ENCODE data around the gene BICDL1. TPM values are rescaled to one million over a fixed set of nuclear protein-coding genes. Genes with fewer than 3 reads are reported as not detected.

Gene BICDL1
- total RNA-seq, 1 experiment from 2014 or later: 18.2 TPM

DNA sequence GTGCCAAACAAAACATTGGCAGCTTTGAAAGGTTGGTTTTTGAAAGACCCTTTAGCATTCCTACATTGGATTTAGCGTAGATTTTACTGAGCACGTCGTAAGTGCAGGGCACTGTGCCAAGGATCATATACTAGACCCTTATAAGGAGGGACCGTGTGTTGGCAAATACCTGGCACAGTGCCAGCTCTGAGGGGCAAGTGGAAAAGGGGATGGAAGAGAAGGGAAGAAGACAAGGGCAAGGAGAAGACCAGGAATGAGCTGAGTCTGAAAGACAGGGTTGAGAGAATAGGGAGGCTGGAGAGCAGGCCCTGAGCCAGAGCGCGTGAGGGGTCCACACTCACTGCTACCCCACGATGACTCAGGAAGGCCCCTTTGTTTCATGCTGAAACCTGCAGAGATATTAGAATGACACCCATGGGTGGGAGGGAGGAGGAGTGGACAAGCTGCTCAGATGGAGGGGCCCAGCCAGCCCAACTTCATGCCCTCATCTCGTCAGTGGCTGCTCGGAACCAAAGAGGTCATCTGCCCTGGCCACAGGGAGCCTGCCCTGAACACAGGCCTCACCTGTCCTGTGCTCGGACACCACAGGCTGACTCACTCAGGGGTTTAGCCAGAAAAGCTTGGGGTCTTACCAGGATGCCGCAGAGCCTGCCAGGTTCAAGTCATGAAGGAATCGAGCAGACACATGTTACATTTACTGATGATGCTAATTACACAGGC is 102.5 kb downstream of the BICDL1 start:
- Histone ChIP-seq H3K9me2 (ENCODE audit: insufficient read depth) (no peaks in the 10 kb centered on the region), H4K20me1 (ENCODE audit: insufficient read depth) (no peaks in the 10 kb centered on the region), H3K4me1 (ENCODE audit: control insufficient read depth in 1 of 2, insufficient read depth in 2 of 2, low read length in 2 of 2) (peaks cover 10 to 14% of the 10 kb centered on the region in 2 experiments), H3K4me2 (ENCODE audit: low read length) (no peak overlapping the region), H3K27ac (ENCODE audit: low read depth, low read length) (no peak overlapping the region), H3K27me3 (ENCODE audit: insufficient read depth, low read length) (no peaks in the 10 kb centered on the region), H3K79me2 (ENCODE audit: insufficient read depth, low read length) (no peaks in the 10 kb centered on the region), H3K4me3 (replicated peaks in 1 of 2; ENCODE audit: low read depth in 1 of 2, low read length in 2 of 2) (no peak overlapping the region), H3K36me3 (ENCODE audit: control insufficient read depth in 1 of 2, insufficient read depth in 2 of 2, low read length in 2 of 2) (peaks cover 0 to 2% of the 10 kb centered on the region in 2 experiments; a peak in 2 of 4 replicates), H3K9ac (ENCODE audit: low read length) (no peak overlapping the region), H2AFZ (ENCODE audit: low read depth, low read length, poor library complexity, severe bottlenecking) (no peak overlapping the region), H3K9me3 (ENCODE audit: control insufficient read depth in 1 of 2, insufficient read depth in 1 of 2, low read depth in 1 of 2, low read length in 2 of 2) (no peaks in the 10 kb centered on the region)
- no peak for DNase-seq (ENCODE audit: low read depth, low spot score)
- BruUV-seq (replicated peaks): no TSS peak
- ChIA-PET POLR2A (no interaction called here), CTCF (no interaction called here), RAD21 (ENCODE audit: low non-redundant PET in 1 of 2, low total read pairs in 2 of 2, uncharacterized antibody in 2 of 2, unreplicated experiment in 2 of 2) (no interaction called here)
- no peak for TF ChIP-seq RAD21 (IDR thresholded peaks at IDR 0.05; ENCODE audit: low read depth)
- TF ChIP-seq JUND (IDR thresholded peaks at IDR 0.05): no peak
- TF ChIP-seq, protein P1, sequence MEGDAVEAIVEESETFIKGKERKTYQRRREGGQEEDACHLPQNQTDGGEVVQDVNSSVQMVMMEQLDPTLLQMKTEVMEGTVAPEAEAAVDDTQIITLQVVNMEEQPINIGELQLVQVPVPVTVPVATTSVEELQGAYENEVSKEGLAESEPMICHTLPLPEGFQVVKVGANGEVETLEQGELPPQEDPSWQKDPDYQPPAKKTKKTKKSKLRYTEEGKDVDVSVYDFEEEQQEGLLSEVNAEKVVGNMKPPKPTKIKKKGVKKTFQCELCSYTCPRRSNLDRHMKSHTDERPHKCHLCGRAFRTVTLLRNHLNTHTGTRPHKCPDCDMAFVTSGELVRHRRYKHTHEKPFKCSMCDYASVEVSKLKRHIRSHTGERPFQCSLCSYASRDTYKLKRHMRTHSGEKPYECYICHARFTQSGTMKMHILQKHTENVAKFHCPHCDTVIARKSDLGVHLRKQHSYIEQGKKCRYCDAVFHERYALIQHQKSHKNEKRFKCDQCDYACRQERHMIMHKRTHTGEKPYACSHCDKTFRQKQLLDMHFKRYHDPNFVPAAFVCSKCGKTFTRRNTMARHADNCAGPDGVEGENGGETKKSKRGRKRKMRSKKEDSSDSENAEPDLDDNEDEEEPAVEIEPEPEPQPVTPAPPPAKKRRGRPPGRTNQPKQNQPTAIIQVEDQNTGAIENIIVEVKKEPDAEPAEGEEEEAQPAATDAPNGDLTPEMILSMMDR (IDR thresholded peaks at IDR 0.05 in 2 of 3, conservative IDR thresholded peaks at IDR 0.05 in 1 of 3; ENCODE audit: borderline replicate concordance in 1 of 3, insufficient read depth in 1 of 3, low read depth in 2 of 3, low read length in 2 of 3): no peak
- no peak for TF ChIP-seq FOSL1 (IDR thresholded peaks at IDR 0.05; ENCODE audit: low read depth)
- intact Hi-C loops (cut with micrococcal nuclease): no loop called here
- no peak for ATAC-seq

DNA sequence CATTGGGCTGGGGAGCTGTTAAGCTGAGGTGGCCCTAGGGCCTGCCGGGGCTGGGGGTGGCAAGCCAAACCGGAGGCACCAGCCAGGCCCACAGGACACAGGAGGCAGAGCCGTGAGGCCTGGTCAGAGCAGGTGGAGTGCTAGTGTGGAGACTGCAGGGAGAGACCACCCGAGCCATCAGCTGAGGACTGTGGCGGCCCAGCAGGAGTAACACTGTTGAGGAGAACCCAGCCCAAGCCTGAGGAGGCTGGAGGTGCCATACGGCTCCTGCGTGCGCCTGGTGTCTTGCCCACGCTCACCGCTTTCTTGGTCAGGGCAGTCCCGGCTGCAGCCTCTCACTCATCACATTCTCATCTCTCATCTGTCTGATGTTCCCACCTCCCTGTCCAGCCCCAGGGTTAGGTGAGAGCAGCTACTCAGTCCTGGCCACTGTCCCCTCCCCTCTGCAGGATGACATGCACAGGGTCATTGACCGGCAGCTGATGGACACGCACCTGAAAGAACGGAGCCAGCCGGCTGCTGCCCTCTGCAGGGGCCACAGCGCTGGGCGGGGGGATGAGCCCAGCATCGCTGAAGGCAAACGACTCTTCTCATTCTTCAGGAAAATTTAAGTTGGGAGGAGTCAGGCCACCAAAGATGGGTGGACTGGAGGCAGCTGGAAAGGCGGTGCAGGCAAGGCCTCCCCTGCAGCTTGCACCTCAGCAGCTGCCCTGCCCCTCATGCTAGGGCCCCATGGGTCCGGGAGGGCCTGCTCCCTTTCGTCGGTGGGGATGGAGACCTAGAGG is 103.7 kb downstream of the BICDL1 start:
- Histone ChIP-seq H3K36me3 (ENCODE audit: control insufficient read depth in 1 of 2, insufficient read depth in 2 of 2, low read length in 2 of 2) (peaks cover 2 to 6% of the 10 kb centered on the region in 2 experiments; a peak in 2 of 4 replicates), H3K4me1 (ENCODE audit: control insufficient read depth in 1 of 2, insufficient read depth in 2 of 2, low read length in 2 of 2) (peaks cover 4 to 5% of the 10 kb centered on the region in 2 experiments), H3K4me3 (replicated peaks in 1 of 2; ENCODE audit: low read depth in 1 of 2, low read length in 2 of 2) (no peak overlapping the region), H3K9me3 (ENCODE audit: control insufficient read depth in 1 of 2, insufficient read depth in 1 of 2, low read depth in 1 of 2, low read length in 2 of 2) (no peaks in the 10 kb centered on the region), H3K27me3 (ENCODE audit: insufficient read depth, low read length) (no peaks in the 10 kb centered on the region), H4K20me1 (ENCODE audit: insufficient read depth) (no peaks in the 10 kb centered on the region), H3K4me2 (ENCODE audit: low read length) (no peak overlapping the region), H3K27ac (ENCODE audit: low read depth, low read length) (no peak overlapping the region), H3K9me2 (ENCODE audit: insufficient read depth) (no peaks in the 10 kb centered on the region), H3K9ac (ENCODE audit: low read length) (no peak overlapping the region), H2AFZ (ENCODE audit: low read depth, low read length, poor library complexity, severe bottlenecking) (no peak overlapping the region), H3K79me2 (ENCODE audit: insufficient read depth, low read length) (no peaks in the 10 kb centered on the region)
- ChIA-PET POLR2A (no interaction called here), RAD21 (ENCODE audit: low non-redundant PET in 1 of 2, low total read pairs in 2 of 2, uncharacterized antibody in 2 of 2, unreplicated experiment in 2 of 2) (no interaction called here), CTCF (no interaction called here)
- DNase-seq (ENCODE audit: low read depth, low spot score): no peak
- no TSS peak for BruUV-seq (replicated peaks)
- intact Hi-C loops (cut with micrococcal nuclease): no loop called here
- no peak for ATAC-seq
- no peak for TF ChIP-seq POLR2AphosphoS5 (IDR thresholded peaks at IDR 0.05; ENCODE audit: low read depth, low read length)
- no peak for TF ChIP-seq JUND (IDR thresholded peaks at IDR 0.05)
- TF ChIP-seq, protein P2, sequence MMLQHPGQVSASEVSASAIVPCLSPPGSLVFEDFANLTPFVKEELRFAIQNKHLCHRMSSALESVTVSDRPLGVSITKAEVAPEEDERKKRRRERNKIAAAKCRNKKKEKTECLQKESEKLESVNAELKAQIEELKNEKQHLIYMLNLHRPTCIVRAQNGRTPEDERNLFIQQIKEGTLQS (IDR thresholded peaks at IDR 0.05): no peak
- TF ChIP-seq, protein P3, sequence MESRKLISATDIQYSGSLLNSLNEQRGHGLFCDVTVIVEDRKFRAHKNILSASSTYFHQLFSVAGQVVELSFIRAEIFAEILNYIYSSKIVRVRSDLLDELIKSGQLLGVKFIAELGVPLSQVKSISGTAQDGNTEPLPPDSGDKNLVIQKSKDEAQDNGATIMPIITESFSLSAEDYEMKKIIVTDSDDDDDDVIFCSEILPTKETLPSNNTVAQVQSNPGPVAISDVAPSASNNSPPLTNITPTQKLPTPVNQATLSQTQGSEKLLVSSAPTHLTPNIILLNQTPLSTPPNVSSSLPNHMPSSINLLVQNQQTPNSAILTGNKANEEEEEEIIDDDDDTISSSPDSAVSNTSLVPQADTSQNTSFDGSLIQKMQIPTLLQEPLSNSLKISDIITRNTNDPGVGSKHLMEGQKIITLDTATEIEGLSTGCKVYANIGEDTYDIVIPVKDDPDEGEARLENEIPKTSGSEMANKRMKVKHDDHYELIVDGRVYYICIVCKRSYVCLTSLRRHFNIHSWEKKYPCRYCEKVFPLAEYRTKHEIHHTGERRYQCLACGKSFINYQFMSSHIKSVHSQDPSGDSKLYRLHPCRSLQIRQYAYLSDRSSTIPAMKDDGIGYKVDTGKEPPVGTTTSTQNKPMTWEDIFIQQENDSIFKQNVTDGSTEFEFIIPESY (IDR thresholded peaks at IDR 0.05; ENCODE audit: extremely low read depth, insufficient replicate concordance, low read length): no peak
- TF ChIP-seq ZNF274 (IDR thresholded peaks at IDR 0.05; ENCODE audit: low read depth, low read length): no peak
- TF ChIP-seq ELF1 (IDR thresholded peaks at IDR 0.05; ENCODE audit: borderline replicate concordance, low read depth): no peak
- TF ChIP-seq ZFX (IDR thresholded peaks at IDR 0.05): no peak
- no peak for TF ChIP-seq CEBPB (IDR thresholded peaks at IDR 0.05; ENCODE audit: low read depth)
- no peak for TF ChIP-seq SP1 (IDR thresholded peaks at IDR 0.05; ENCODE audit: low read depth)
- TF ChIP-seq EGR1 (IDR thresholded peaks at IDR 0.05; ENCODE audit: low read depth): no peak
- TF ChIP-seq EZH2 (IDR thresholded peaks at IDR 0.05): no peak
